HEK293T (cell line): ENCODE data around the gene CACNA1G.

ENCODE experiments used
- CTCF ChIA-PET: fragments of 350-600 bp; formaldehyde crosslinking; extraction: SDS; loops from one replicate; lab custom pipeline; 2021; ENCODE audit warnings: antibody characterized with exemption, inconsistent platforms; lab: Yijun Ruan, JAX
- POLR2A ChIA-PET: fragments of 350-600 bp; formaldehyde crosslinking; extraction: SDS; loops from one replicate; lab custom pipeline; 2020; ENCODE audit warnings: antibody characterized with exemption, inconsistent platforms; lab: Yijun Ruan, JAX
- DNase-seq: peaks from one replicate; pipeline ENCODE4 v3.0.0; 2012; ENCODE audit warnings: mixed read lengths; ENCODE audit errors: extremely low spot score
- ARNT ChIP-seq: fragments of 450-650 bp; IDR thresholded peaks from 2 replicates; pipeline ENCODE4 v1.6.1; 2017; ENCODE audit warnings: mild to moderate bottlenecking
- BHLHE40 ChIP-seq: fragments of 450-650 bp; IDR thresholded peaks from 2 replicates; pipeline ENCODE4 v1.6.1; 2016; ENCODE audit warnings: mild to moderate bottlenecking, moderate library complexity, borderline replicate concordance
- CTBP1 ChIP-seq: fragments of 450-650 bp; IDR thresholded peaks from 2 replicates; pipeline ENCODE4 v1.6.1; 2016; ENCODE audit warnings: borderline replicate concordance
- ELF4 ChIP-seq: fragments of 450-650 bp; IDR thresholded peaks from 2 replicates; pipeline ENCODE4 v1.6.1; 2017; ENCODE audit warnings: antibody characterized with exemption
- FOXA1 ChIP-seq: fragments of 450-650 bp; IDR thresholded peaks from 2 replicates; pipeline ENCODE4 v1.6.1; 2016; ENCODE audit warnings: mild to moderate bottlenecking
- FOXK2 ChIP-seq: fragments of 450-650 bp; IDR thresholded peaks from 2 replicates; pipeline ENCODE4 v1.6.1; 2016; ENCODE audit warnings: mild to moderate bottlenecking
- FOXM1 ChIP-seq: fragments of 450-650 bp; IDR thresholded peaks from 2 replicates; pipeline ENCODE4 v1.6.1; 2017; ENCODE audit warnings: mild to moderate bottlenecking, borderline replicate concordance
- HDGF ChIP-seq: fragments of 450-650 bp; IDR thresholded peaks from 2 replicates; pipeline ENCODE4 v1.6.1; 2017; ENCODE audit warnings: antibody characterized with exemption, borderline replicate concordance
- L3MBTL2 ChIP-seq: fragments of 450-650 bp; conservative IDR thresholded peaks from 2 replicates; pipeline ENCODE4 v1.6.1; 2016; ENCODE audit warnings: mild to moderate bottlenecking
- LEF1 ChIP-seq: fragments of 450-650 bp; IDR thresholded peaks from 2 replicates; pipeline ENCODE4 v1.6.1; 2017; ENCODE audit warnings: mild to moderate bottlenecking, borderline replicate concordance
- NFRKB ChIP-seq: fragments of 450-650 bp; IDR thresholded peaks from 2 replicates; pipeline ENCODE4 v1.6.1; 2016; ENCODE audit warnings: mild to moderate bottlenecking, moderate library complexity
- SP1 ChIP-seq: fragments of 450-650 bp; IDR thresholded peaks from 2 replicates; pipeline ENCODE4 v1.6.1; 2017
- SUZ12 ChIP-seq: fragments of 450-650 bp; IDR thresholded peaks from 2 replicates; pipeline ENCODE4 v1.6.1; 2016; ENCODE audit warnings: mild to moderate bottlenecking
- TARDBP ChIP-seq: fragments of 450-650 bp; IDR thresholded peaks from 2 replicates; pipeline ENCODE4 v1.6.1; 2016
- ZNF384 ChIP-seq: fragments of 450-650 bp; IDR thresholded peaks from 2 replicates; pipeline ENCODE4 v1.6.1; 2016
- TF ChIP-seq, protein P1 (sequence below): fragments of 450-650 bp; IDR thresholded peaks from 2 replicates; pipeline ENCODE4 v1.6.1; 2016

Gene CACNA1G

DNA sequence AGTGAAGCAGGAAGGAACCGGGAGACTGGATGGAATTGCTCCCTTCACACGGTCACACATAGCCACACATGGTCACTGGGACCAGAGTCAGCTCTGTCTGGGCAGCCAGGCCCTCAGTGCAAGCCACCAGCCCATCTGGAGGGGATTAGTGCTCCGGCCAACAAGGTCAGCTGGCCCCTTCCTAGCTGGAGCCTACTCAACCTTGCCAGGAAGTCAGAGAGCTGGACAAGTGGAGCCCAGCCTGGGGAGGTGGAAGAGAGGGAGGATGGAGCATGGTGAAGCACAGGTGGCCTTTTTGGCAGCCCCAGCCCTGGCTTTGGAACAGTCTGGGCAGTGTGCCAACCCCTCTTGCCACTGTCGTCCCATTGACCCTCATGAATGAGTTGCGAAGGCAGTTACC lies 3.7 kb upstream of the CACNA1G start:
- POLR2A ChIA-PET, result no interaction called here

DNA sequence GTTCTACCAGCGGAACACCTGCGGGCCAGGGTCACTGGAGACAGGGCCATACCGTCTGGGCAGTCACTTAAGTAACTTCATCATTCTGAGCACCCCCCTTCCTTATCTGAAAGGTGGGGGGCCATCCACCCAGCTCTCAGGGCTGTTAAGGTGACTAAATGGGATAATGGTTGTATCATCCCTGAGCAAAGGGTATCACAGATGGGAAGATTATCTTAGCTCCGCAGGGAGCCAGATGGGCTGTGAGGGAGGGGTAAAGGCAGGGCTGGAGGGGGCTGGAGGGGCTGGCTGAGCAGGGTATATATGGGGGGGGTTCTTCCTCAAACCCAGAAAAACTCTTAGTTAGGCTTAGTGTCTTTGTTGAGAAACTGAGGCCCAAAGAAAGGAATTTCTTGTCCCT lies 2.9 kb upstream of the CACNA1G start:
- ChIA-PET POLR2A (no interaction called here), CTCF (no interaction called here)

More for the DNA sequence above, 3.7 kb upstream of the CACNA1G start:
- CTCF ChIA-PET, result no interaction called here
- no peak for TF ChIP-seq BHLHE40
- no peak for TF ChIP-seq FOXM1
- TF ChIP-seq SP1, result no peak
- no peak for TF ChIP-seq NFRKB
- no peak for TF ChIP-seq FOXA1
- TF ChIP-seq, protein P1, sequence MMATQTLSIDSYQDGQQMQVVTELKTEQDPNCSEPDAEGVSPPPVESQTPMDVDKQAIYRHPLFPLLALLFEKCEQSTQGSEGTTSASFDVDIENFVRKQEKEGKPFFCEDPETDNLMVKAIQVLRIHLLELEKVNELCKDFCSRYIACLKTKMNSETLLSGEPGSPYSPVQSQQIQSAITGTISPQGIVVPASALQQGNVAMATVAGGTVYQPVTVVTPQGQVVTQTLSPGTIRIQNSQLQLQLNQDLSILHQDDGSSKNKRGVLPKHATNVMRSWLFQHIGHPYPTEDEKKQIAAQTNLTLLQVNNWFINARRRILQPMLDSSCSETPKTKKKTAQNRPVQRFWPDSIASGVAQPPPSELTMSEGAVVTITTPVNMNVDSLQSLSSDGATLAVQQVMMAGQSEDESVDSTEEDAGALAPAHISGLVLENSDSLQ, result no peak
- DNase-seq, result no peak

DNA sequence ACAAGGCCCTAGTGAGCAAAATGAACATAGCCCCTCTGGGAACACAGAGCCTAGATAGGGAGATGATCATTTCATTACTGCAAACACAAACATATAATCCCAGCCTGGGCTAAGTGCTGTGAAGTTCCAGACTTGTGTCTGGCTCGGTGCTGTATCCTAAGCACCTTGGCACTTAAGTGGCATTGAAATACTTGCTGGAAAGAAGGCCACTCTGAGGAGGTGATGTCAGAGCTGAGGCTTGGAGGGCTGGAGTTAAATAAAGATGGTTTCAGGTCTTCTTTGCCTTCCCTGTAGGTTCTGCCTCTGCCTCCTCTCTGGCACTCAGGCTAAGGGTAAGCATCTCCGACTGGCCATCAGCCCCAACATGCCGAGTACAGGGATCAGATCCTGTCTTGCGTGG lies 2.4 kb upstream of the CACNA1G start:
- ChIA-PET CTCF (no interaction called here), POLR2A (no interaction called here)
- DNase-seq, result no peak
- TF ChIP-seq FOXK2 (no peak), TARDBP (no peak), ARNT (no peak), LEF1 (no peak), NFRKB (no peak), HDGF (no peak), BHLHE40 (no peak)

More for the DNA sequence above, 2.9 kb upstream of the CACNA1G start:
- TF ChIP-seq, protein P1, result no peak
- TF ChIP-seq FOXK2 (no peak), LEF1 (no peak), FOXM1 (no peak), CTBP1 (no peak), NFRKB (no peak), TARDBP (no peak), L3MBTL2 (no peak), SP1 (no peak)
- DNase-seq, result no peak

DNA sequence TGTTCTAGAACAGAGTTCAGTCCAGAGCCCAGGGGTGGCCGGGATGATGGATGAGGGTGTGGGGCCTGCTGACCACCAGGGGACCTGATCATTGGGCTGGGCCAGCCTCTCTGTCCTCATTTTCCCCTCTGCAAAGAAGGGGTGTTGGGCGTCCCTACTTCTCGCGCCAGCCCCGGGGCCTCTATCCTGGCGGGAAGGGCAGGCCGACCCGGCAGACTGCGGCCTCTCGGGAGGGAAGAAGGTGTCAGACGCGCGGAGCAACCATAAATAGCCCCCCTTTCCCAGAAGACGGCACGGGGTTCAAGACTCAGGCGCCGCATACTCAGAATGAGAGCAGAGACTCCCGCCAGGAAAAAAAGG lies 2.0 kb upstream of the CACNA1G start:
- ChIA-PET POLR2A (no interaction called here), CTCF (no interaction called here)
- TF ChIP-seq CTBP1 (no peak), TARDBP (no peak), NFRKB (no peak), ELF4 (no peak), HDGF (no peak), LEF1 (no peak), FOXK2 (no peak), ARNT (no peak), SP1 (no peak), ZNF384 (no peak), FOXA1 (no peak), SUZ12 (no peak), L3MBTL2 (no peak), BHLHE40 (no peak), FOXM1 (no peak)
- TF ChIP-seq, protein P1, result no peak
- DNase-seq, result no peak

DNA sequence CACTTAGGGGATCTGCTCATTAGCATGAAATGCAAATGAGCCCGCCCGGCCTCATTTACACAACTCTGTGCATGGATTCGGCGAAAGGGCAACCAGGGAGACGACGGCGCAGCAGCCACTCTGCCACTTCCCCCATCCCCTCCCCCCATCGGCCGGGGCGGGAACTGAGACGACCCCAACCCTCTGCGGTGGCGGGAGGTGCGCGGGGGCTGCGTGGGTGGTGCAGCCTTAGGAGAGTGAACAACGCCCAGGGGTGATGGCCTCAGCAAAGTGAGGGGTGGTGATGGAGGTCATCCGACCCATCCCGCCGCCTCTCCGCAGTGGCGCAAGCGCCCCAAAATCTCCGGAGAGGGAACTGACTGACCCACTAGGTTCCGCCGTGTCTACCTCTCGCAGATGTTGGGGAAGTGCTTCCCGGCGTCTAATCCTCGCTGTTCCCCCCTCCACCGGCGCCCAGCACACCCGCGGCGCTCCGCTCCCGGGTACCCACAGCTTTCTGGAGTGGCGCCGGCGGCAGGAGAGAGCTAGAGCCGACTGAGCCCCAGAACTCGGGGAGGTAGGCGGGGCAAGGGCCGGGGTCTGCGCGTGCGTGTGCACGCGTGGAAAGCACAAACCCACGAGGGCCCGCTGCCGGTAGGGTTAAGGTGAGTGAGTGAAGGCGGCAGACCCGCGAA lies 1.4 kb upstream of the CACNA1G start:
- TF ChIP-seq SUZ12 (no peak), HDGF (no peak), NFRKB (no peak), FOXK2 (no peak), LEF1 (no peak), TARDBP (no peak), ELF4 (no peak), BHLHE40 (no peak), CTBP1 (no peak), ARNT (no peak)
- TF ChIP-seq, protein P1, result no peak
- POLR2A ChIA-PET, result interaction anchor here (1.6 kb wide), 2 partner anchors 63 to 149 kb away, joined by 4 to 6 read pairs; no protein-coding TSS in a partner anchor
- no peak for DNase-seq
- CTCF ChIA-PET, result interaction anchor here (1.1 to 2.2 kb wide), 3 partner anchors 8 to 135 kb away, joined by 3 to 6 read pairs (median 5); no protein-coding TSS in a partner anchor

DNA sequence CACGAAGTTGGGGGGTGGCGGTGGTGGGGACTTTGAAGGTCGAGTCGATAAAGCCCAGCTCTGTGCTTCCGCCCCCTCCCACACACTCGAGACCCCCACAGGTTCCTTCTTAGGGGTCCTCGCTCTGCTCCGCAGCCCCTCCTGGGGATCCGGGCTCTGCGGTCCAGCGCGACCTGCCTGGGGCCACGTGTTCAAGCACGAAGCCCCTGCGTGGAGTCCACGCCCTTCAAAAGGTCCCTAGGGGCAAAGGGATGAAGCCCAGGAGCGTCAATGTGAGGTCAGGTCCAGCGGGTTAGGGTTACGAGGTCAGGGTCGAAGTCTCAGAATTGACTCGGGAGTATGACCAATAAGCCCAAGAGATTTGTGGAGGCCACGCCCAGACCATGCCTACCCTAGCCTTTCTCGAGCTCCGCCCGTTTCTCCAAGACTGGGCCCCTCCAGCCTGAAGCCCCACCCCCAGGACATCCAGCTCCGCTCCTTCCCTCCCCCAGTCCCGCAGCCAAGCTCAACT lies 786 bp upstream of the CACNA1G start:
- ChIA-PET CTCF (interaction anchor here (0.5 to 2.2 kb wide), 6 partner anchors 8 to 135 kb away, joined by 3 to 6 read pairs (median 4); no protein-coding TSS in a partner anchor), POLR2A (interaction anchor here (0.7 to 1.8 kb wide), 6 partner anchors 9 to 203 kb away, joined by 3 to 6 read pairs (median 4); no protein-coding TSS in a partner anchor)
- peak; percentile 74 for TF ChIP-seq L3MBTL2
- no peak for TF ChIP-seq LEF1
- peak; percentile 74 for DNase-seq
